Measurements from ENCODE around the gene TTLL12. TPM values are rescaled to one million over a fixed set of nuclear protein-coding genes. Genes with fewer than 3 reads are reported as not detected.

TTLL12 gene
- total and polyA plus RNA-seq, 2 of the 8 experiments (the other 6 are each of a cell fraction or from before 2014, with no cell fraction given): 101 to 124 TPM

DNA sequence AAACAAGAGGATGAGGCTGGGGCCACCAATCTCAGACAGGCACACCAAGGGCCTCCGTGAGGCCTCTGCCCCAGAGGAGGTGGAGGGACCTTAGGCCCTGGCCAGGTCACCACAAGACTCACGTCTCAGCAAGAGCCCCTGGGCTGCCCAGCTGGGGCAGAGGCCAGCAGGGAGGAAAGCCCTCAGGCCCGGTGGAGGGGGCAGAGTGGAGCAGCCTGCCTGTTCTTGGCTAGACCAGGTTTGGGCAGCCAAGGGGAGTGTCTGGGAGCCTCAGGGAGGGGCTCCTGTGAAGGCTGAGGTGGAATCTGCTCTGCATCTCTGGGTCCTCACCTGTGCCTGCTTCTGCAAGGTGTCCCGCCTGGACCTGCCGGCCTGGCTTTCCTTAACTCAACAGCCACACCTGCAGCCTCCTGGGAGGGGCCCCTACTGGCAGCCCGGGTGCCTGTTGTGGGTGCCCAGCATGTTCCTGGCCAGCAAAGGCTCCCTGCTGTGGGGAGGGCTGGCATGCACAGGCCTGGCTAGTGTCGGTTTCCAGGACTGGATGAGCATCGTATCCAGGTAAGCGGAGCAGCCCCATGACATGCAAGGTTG, 11.9 kb downstream of the TTLL12 start (continued):
- TF ChIP-seq SAP30 (IDR thresholded peaks at IDR 0.05; ENCODE audit: insufficient read depth, insufficient replicate concordance, low read length) (no peak), GABPA (IDR thresholded peaks at IDR 0.05; ENCODE audit: borderline replicate concordance, insufficient read depth, low read length) (no peak), RXRA (IDR thresholded peaks at IDR 0.05; ENCODE audit: insufficient read depth, low read depth, low read length) (no peak), SP2 (IDR thresholded peaks at IDR 0.05; ENCODE audit: low read length) (no peak), POU5F1 (IDR thresholded peaks at IDR 0.05; ENCODE audit: low read depth, low read length) (no peak), KDM1A (IDR thresholded peaks at IDR 0.05; ENCODE audit: borderline replicate concordance, low read length) (no peak)
- TF ChIP-seq, protein P1, sequence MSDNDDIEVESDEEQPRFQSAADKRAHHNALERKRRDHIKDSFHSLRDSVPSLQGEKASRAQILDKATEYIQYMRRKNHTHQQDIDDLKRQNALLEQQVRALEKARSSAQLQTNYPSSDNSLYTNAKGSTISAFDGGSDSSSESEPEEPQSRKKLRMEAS (IDR thresholded peaks at IDR 0.05): no peak
